HepG2 (cell line): ENCODE results near the gene TBXA2R. TPM values are rescaled to one million over a fixed set of nuclear protein-coding genes. Genes with fewer than 3 reads are reported as not detected.
A peak's percentile ranks its signal among the peaks of the same experiment; 100 is the strongest.

ENCODE experiments used
- ATAC-seq: fragments of 200-7000 bp; cut with Tn5 transposase; 3 replicates; pipeline ENCODE4 v1.9.1; 2020; ENCODE audit warnings: mild to moderate bottlenecking, moderate library complexity
- BruUV-seq: library from RNA; stranded (reverse); fragments of 400-500 nt; replicated peaks from 2 replicates; lab custom pipeline; 2021; lab: Mats Ljungman, UMichigan
- CTCF ChIA-PET: fragments of 300-600 bp; formaldehyde crosslinking; extraction: SDS; loops from one replicate; lab custom pipeline; 2021; ENCODE audit warnings: low total read pairs, inconsistent platforms, low intra/inter-chr PET ratio; lab: Yijun Ruan, JAX
- POLR2A ChIA-PET: fragments of 350-600 bp; sonication (Branson Sonifier 250); formaldehyde crosslinking; loops from one replicate; lab custom pipeline; 2020; ENCODE audit warnings: antibody characterized with exemption, inconsistent platforms; lab: Yijun Ruan, JAX
- DNase-seq: peaks from one replicate; pipeline ENCODE4 v3.0.0-alpha.2; 2015; ENCODE audit warnings: low spot score
- FAIRE-seq: peaks from 3 replicates; lab custom pipeline; 2011; peaks lifted over from hg19 to GRCh38; lab: Jason Lieb, UNC
- H2AFZ ChIP-seq: one replicate; pipeline ENCODE4 v1.6.1; 2011; ENCODE audit warnings: low read length, inconsistent platforms
- H3K27ac ChIP-seq: fragments of 300-600 bp; 3 replicates; pipeline ENCODE4 v1.8.0; 2011; ENCODE audit warnings: mixed run types, mild to moderate bottlenecking, mixed read lengths, low read length, inconsistent platforms; ENCODE audit not compliant: insufficient read depth; ENCODE audit errors: extremely low read length
- H3K27me3 ChIP-seq, 2 experiments: fragments of 200-600 bp in 1 of 2; 2 replicates in 1 of 2; 3 replicates in 1 of 2; pipeline versions ENCODE4 v1.6.0 to v1.8.0; 2011; ENCODE audit warnings: low read length in 2 of 2, mild to moderate bottlenecking in 2 of 2, moderate library complexity in 2 of 2, inconsistent platforms in 1 of 2; ENCODE audit not compliant: insufficient read depth in 2 of 2, control insufficient read depth in 1 of 2
- H3K36me3 ChIP-seq, 2 experiments: fragments of 200-600 bp in 1 of 2; replicated peaks in 1 of 2; 2 replicates in 1 of 2; 3 replicates in 1 of 2; pipeline versions ENCODE4 v1.5.1 to v1.8.0; 2011; ENCODE audit warnings: low read length in 2 of 2, inconsistent platforms in 1 of 2; ENCODE audit not compliant: insufficient read depth in 2 of 2, control insufficient read depth in 1 of 2
- H3K4me1 ChIP-seq: 2 replicates; pipeline ENCODE4 v1.5.1; 2012; ENCODE audit warnings: low read length, inconsistent platforms; ENCODE audit not compliant: insufficient read depth
- H3K4me2 ChIP-seq: 2 replicates; pipeline ENCODE4 v1.6.0; 2011; ENCODE audit warnings: low read depth, low read length, inconsistent platforms
- H3K4me3 ChIP-seq, 3 experiments: fragments of 200-600 bp in 1 of 3; sonication (generic), shearing (Covaris generic) in 1 of 3; replicated peaks in 1 of 3; 2 replicates each; pipeline ENCODE4 v1.5.1; 2011 to 2016; ENCODE audit warnings: low read length in 3 of 3, inconsistent platforms in 2 of 3, low read depth in 2 of 3, mild to moderate bottlenecking in 2 of 3, control low read depth in 1 of 3, mixed read lengths in 1 of 3; ENCODE audit not compliant: insufficient read depth in 1 of 3
- H3K79me2 ChIP-seq: one replicate; pipeline ENCODE4 v1.6.1; 2011; ENCODE audit warnings: low read length, inconsistent platforms; ENCODE audit not compliant: insufficient read depth
- H3K9ac ChIP-seq: 2 replicates; pipeline ENCODE4 v1.6.0; 2011; ENCODE audit warnings: mild to moderate bottlenecking, low read depth, low read length, inconsistent platforms; ENCODE audit not compliant: insufficient read depth
- H3K9me3 ChIP-seq: 2 replicates; pipeline ENCODE4 v1.5.1; 2012; ENCODE audit warnings: mild to moderate bottlenecking, low read length
- H4K20me1 ChIP-seq: 2 replicates; pipeline ENCODE4 v1.6.0; 2011; ENCODE audit warnings: inconsistent platforms, mild to moderate bottlenecking, low read length, moderate library complexity; ENCODE audit not compliant: insufficient read depth
- BORCS8-MEF2B ChIP-seq: sonication (generic); formaldehyde crosslinking; IDR thresholded peaks from 2 replicates; pipeline ENCODE4 v1.8.0; 2022; ENCODE audit warnings: mild to moderate bottlenecking, missing genetic modification reagents
- DMTF1 ChIP-seq: sonication (generic); formaldehyde crosslinking; IDR thresholded peaks from 2 replicates; pipeline ENCODE4 v1.4.0; 2020; ENCODE audit warnings: mild to moderate bottlenecking, missing genetic modification reagents
- FOXM1 ChIP-seq: sonication (generic); formaldehyde crosslinking; IDR thresholded peaks from 2 replicates; pipeline ENCODE4 v1.5.0; 2020; ENCODE audit warnings: missing genetic modification reagents
- FOXP1 ChIP-seq, 2 experiments: fragments of 450-650 bp in 1 of 2; IDR thresholded peaks; 2 replicates each; pipeline ENCODE4 v1.6.1; 2017 to 2018; ENCODE audit warnings: antibody characterized with exemption in 1 of 2
- GMEB2 ChIP-seq: IDR thresholded peaks from 2 replicates; pipeline ENCODE4 v1.6.1; 2016; ENCODE audit warnings: missing biosample characterization, missing genetic modification reagents, low read depth
- KDM2A ChIP-seq: sonication (generic); formaldehyde crosslinking; IDR thresholded peaks from 2 replicates; pipeline ENCODE4 v1.4.0; 2020; ENCODE audit warnings: low read depth, missing genetic modification reagents, borderline replicate concordance
- MBNL3 ChIP-seq: fragments of 250-450 bp; sonication (Bioruptor Pico); conservative IDR thresholded peaks from 2 replicates; pipeline ENCODE4 v1.8.0; 2022; ENCODE audit warnings: mild to moderate bottlenecking, inconsistent platforms
- POLR2G ChIP-seq: fragments of 200-400 bp; formaldehyde crosslinking; IDR thresholded peaks from 2 replicates; pipeline ENCODE4 v1.6.1; 2018; ENCODE audit warnings: mild to moderate bottlenecking, low read depth, low read length, moderate library complexity
- TAF15 ChIP-seq: fragments of 200-400 bp; formaldehyde crosslinking; IDR thresholded peaks from one replicate; pipeline ENCODE4 v1.6.1; 2018; ENCODE audit warnings: mild to moderate bottlenecking, low read depth, low read length; ENCODE audit not compliant: poor library complexity, severe bottlenecking
- ZBTB2 ChIP-seq: sonication (generic); formaldehyde crosslinking; IDR thresholded peaks from 2 replicates; pipeline ENCODE4 v1.8.0; 2022; ENCODE audit warnings: low read depth, missing genetic modification reagents
- ZBTB44 ChIP-seq: sonication (generic); formaldehyde crosslinking; IDR thresholded peaks from 2 replicates; pipeline ENCODE4 v1.4.0; 2020; ENCODE audit warnings: missing genetic modification reagents
- ZFP36L2 ChIP-seq: sonication (generic); formaldehyde crosslinking; IDR thresholded peaks from 2 replicates; pipeline ENCODE4 v1.4.0; 2020; ENCODE audit warnings: missing genetic modification reagents
- ZFP82 ChIP-seq: sonication (generic); formaldehyde crosslinking; IDR thresholded peaks from 2 replicates; pipeline ENCODE4 v1.5.1; 2020; ENCODE audit warnings: mild to moderate bottlenecking, missing genetic modification reagents, borderline replicate concordance
- ZNF766 ChIP-seq: sonication (generic); formaldehyde crosslinking; IDR thresholded peaks from 2 replicates; pipeline ENCODE4 v1.5.0; 2020; ENCODE audit warnings: missing genetic modification reagents, borderline replicate concordance
- WGBS: methylation state at CpG from one replicate; pipeline ENCODE4 v1.1.6; 2017; ENCODE audit warnings: low lambda C conversion rate; 5-methylcytosine and 5-hydroxymethylcytosine counted together
- in situ Hi-C: cut with HindIII; loops from 2 replicates; pipeline ENCODE4 v1.10.0; 2017; ENCODE audit warnings: low pct_unique_long_range_greater_than_20kb; ENCODE audit not compliant: extremely low pct_ligation_motif_present
- intact Hi-C: fragments of 100-400 bp; cut with micrococcal nuclease; formaldehyde crosslinking; loops from one replicate; pipeline ENCODE4 v1.10.0; 2022; ENCODE audit not compliant: unreplicated experiment
- polyA plus RNA-seq, 8 experiments: library from polyadenylated mRNA; depleted of rRNA in 3 of 8; stranded (reverse) in 7 of 8; unstranded in 1 of 8; fragments of >200 nt; fragmentation: Illumina TruSeq in 4 of 8; extraction: Trizol in 4 of 8; gene quantifications; 2 replicates each; pipeline versions ENCODE4 v1.2.1 to v1.2.3, GENCODE V29; 2011 to 2016; ENCODE audit warnings: low read depth in 4 of 8, missing spikeins in 1 of 8, mixed read lengths in 1 of 8; ENCODE audit not compliant: insufficient read depth in 1 of 8
- total RNA-seq, 5 experiments: library from RNA; depleted of rRNA; stranded (reverse); fragments of >200 nt; fragmentation: Illumina TruSeq; extraction: Trizol; gene quantifications; 2 replicates each; pipeline ENCODE4 v1.2.3, GENCODE V29; 2016; ENCODE audit warnings: low read depth in 1 of 5

The TBXA2R gene
- total and polyA plus RNA-seq, 2 of the 13 experiments (the other 11 are each of a cell fraction or from before 2014, with no cell fraction given): 0.09 TPM; not detected in 1

GRCh38 chr19:3627351-3627723, 20.7 kb upstream of the TBXA2R start (continued):
- TF ChIP-seq BORCS8-MEF2B (no peak), ZNF766 (CRISPR knock-in tag) (no peak), FOXP1 (IDR thresholded peaks at IDR 0.05) (no peak), FOXP1 (CRISPR knock-in tag; IDR thresholded peaks at IDR 0.05) (no peak), ZFP36L2 (CRISPR knock-in tag) (no peak), ZBTB2 (CRISPR knock-in tag) (no peak), DMTF1 (CRISPR knock-in tag) (no peak), FOXM1 (CRISPR knock-in tag) (no peak)

- Histone ChIP-seq H3K27me3 (no peaks in the 10 kb centered on the region; a peak in 1 of 5 replicates), H3K27ac (peak within 1 kb of the TSS; percentile 97), H3K9ac (peak within 1 kb of the TSS; percentile 90), H4K20me1 (peaks cover 8% of the 10 kb centered on the region; the same call in 1 of the 2 replicates), H3K9me3 (no peaks in the 10 kb centered on the region), H3K79me2 (peaks cover 20% of the 10 kb centered on the region), H3K4me1 (peaks cover 18% of the 10 kb centered on the region), H3K4me3 (peak within 1 kb of the TSS; percentile 86 to 91 (median 89)), H2AFZ (no peak within 1 kb of the TSS), H3K36me3 (peaks cover 4 to 7% of the 10 kb centered on the region in 2 experiments; a peak in 2 of 5 replicates), H3K4me2 (peak within 1 kb of the TSS; percentile 90)
- peak; percentile 97 for DNase-seq
- intact Hi-C loops (loop anchor here (5.0 kb wide), 1 partner anchor 716 kb away; the partner anchor contains the start of gene MPND), in situ Hi-C loops (no loop called here)
- POLR2A ChIA-PET: interaction anchor here (1.0 kb wide), 2 partner anchors 19 to 136 kb away, joined by 3 to 6 read pairs; partner anchors contain the start of gene MRPL54
- CTCF ChIA-PET: no interaction called here
- BruUV-seq: no TSS peak
- peak; percentile 95 for FAIRE-seq
- 0% methylated on average over 24 of the region's 80 CpGs for WGBS
- ATAC-seq: peak; percentile 93
- TF ChIP-seq MBNL3 (CRISPR knock-in tag) (no peak), ZBTB44 (CRISPR knock-in tag) (peak; percentile 39; the same call in 1 of the 2 replicates), ZFP82 (no peak), TAF15 (no peak), POLR2G (peak; percentile 94), KDM2A (CRISPR knock-in tag) (peak; percentile 92), GMEB2 (CRISPR knock-in tag) (0 out of 2 replicates have a peak, but pooled peaks have one; percentile 38)
Observed at GRCh38 chr19:3626473-3627350, 20.0 kb upstream of the TBXA2R start, which contains the start of gene CACTIN. Gene CACTIN (minus strand): TSS chr19:3626790. CDS start chr19:3626762, 28 bp downstream.
